Neutrophil (primary cell): ENCODE measurements around the gene VMO1.

Experiments used
- H3K27ac ChIP-seq: fragments of 200-600 bp; sonication (generic); 2 replicates; pipeline ENCODE4 v1.5.1; 2016; ENCODE audit warnings: mild to moderate bottlenecking, moderate library complexity
- H3K27me3 ChIP-seq: fragments of 200-600 bp; sonication (generic); 2 replicates; pipeline ENCODE4 v1.6.0; 2016; ENCODE audit warnings: mild to moderate bottlenecking
- H3K36me3 ChIP-seq: fragments of 200-600 bp; sonication (generic); 2 replicates; pipeline ENCODE4 v1.5.1; 2017
- H3K4me1 ChIP-seq, 2 experiments: fragments of 200-600 bp in 1 of 2; sonication (generic) in 1 of 2; 1 replicate in 1 of 2; 2 replicates in 1 of 2; pipeline versions ENCODE4 v1.5.1 to v1.6.1; 2013 to 2016; ENCODE audit warnings: low read depth in 1 of 2, low read length in 1 of 2, mild to moderate bottlenecking in 1 of 2, moderate library complexity in 1 of 2; ENCODE audit not compliant: control insufficient read depth in 1 of 2, insufficient read depth in 1 of 2
- H3K4me3 ChIP-seq, 2 experiments: fragments of 200-600 bp in 1 of 2; sonication (generic) in 1 of 2; 1 replicate in 1 of 2; 2 replicates in 1 of 2; pipeline ENCODE4 v1.5.1; 2013 to 2016; ENCODE audit warnings: low read depth in 1 of 2, low read length in 1 of 2, mild to moderate bottlenecking in 1 of 2, moderate library complexity in 1 of 2
- H3K9me3 ChIP-seq: fragments of 200-600 bp; sonication (generic); 2 replicates; pipeline ENCODE4 v1.5.1; 2016
- TF ChIP-seq, protein P1 (sequence below): fragments of 200-600 bp; sonication (generic); IDR thresholded peaks from 2 replicates; pipeline ENCODE4 v1.5.1; 2016; ENCODE audit warnings: antibody characterized with exemption

VMO1 gene

DNA sequence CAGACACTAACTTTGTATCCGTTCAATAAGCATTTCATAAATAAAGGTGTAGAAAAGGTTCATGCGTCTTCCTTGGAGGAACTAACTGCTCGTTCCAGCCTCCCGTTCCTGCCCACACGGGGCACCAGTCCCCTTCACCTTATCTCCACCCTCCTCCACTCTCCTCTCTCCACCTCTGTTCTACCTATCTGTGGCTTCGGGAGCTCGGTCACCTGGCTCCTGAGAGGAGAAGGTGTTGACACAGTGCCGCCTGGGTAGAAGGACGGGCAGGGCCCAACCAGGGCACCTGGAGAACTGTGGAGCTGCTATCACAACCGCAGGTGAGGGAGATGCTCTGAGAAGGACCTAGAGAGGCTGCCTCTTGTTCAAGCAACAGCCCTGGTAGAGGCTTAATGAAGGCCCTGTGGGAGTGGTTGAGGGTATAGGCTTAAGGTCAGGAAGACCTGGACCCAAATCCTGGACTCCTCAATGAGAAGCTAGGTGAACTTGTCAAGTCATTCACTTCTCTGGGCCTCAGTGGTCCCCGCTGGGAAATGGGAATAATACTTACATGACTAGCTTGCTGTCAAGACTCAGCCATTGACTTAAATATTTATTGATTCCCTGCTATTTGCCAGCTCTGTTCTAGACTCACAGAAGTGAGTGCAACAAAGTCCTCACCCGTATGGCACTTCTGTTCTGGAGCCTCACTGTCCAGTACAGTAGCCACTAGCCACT lies 37.4 kb upstream of the VMO1 start:
- Histone ChIP-seq H3K27ac (no peak overlapping the region), H3K4me1 (no peaks in the 10 kb centered on the region), H3K4me3 (no peak overlapping the region), H3K9me3 (no peaks in the 10 kb centered on the region), H3K27me3 (peaks cover 4% of the 10 kb centered on the region), H3K36me3 (no peaks in the 10 kb centered on the region)
- TF ChIP-seq, protein P1, sequence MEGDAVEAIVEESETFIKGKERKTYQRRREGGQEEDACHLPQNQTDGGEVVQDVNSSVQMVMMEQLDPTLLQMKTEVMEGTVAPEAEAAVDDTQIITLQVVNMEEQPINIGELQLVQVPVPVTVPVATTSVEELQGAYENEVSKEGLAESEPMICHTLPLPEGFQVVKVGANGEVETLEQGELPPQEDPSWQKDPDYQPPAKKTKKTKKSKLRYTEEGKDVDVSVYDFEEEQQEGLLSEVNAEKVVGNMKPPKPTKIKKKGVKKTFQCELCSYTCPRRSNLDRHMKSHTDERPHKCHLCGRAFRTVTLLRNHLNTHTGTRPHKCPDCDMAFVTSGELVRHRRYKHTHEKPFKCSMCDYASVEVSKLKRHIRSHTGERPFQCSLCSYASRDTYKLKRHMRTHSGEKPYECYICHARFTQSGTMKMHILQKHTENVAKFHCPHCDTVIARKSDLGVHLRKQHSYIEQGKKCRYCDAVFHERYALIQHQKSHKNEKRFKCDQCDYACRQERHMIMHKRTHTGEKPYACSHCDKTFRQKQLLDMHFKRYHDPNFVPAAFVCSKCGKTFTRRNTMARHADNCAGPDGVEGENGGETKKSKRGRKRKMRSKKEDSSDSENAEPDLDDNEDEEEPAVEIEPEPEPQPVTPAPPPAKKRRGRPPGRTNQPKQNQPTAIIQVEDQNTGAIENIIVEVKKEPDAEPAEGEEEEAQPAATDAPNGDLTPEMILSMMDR, result no peak

DNA sequence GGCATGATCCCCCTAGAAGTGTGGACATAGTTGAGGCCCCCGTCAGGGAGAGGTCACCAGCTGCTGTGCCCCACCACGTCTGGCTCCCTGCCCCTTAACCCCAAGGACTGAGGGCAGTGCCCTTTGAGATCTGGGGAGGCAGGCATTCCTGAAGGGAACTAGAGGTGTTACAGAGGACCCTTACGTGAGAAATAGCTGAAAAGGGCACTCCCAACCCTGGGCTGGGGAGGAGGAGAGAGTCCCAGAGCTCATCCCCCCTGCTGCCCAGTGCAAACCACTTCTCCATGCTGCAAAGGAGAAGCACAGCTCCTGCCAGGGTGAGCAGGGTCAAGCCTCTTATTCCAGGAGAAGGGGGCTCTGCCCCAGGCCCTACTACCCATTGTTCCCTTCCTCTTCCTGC lies 36.7 kb upstream of the VMO1 start:
- Histone ChIP-seq H3K36me3 (no peaks in the 10 kb centered on the region), H3K4me3 (no peak overlapping the region), H3K4me1 (no peaks in the 10 kb centered on the region), H3K27me3 (peaks cover 4% of the 10 kb centered on the region), H3K27ac (no peak overlapping the region), H3K9me3 (no peaks in the 10 kb centered on the region)
- TF ChIP-seq, protein P1, result no peak

DNA sequence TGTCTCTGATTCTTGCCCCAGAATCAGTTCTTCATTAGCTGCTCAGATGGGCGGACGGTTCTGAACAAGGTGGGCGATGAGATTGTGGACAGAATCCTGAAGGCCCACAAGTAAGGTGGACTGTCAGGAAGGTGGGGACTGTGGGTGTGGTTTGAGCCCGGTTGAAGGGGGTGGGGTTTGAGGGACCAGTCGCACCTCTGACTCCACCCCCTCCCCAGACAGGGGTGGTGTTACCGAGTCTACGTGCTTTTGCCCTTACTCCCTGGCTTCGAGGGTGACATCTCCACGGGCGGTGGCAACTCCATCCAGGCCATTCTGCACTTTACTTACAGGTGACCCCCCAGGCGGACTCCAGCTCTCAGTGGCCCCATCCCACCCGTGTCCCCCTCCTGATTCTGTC lies 32.1 kb upstream of the VMO1 start:
- Histone ChIP-seq H3K27me3 (peaks cover 17% of the 10 kb centered on the region), H3K9me3 (no peaks in the 10 kb centered on the region), H3K4me3 (no peak overlapping the region), H3K36me3 (no peaks in the 10 kb centered on the region), H3K4me1 (no peaks in the 10 kb centered on the region), H3K27ac (no peak overlapping the region)
- TF ChIP-seq, protein P1, result no peak

DNA sequence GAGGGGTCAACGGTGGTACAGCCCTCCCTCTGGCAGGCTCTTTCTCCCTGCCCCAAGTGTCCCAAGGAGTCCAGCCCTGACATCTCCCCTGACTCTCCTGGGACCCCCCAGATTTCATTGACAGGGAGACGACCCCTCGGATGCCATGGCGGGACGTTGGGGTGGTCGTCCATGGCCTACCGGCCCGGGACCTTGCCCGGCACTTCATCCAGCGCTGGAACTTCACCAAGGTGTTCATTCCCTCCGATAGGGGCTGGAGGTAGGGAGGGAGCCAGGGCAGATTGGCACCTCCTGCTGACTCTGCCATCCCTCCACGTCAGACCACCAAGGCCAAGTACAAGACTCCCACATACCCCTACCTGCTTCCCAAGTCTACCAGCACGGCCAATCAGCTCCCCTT lies 30.7 kb upstream of the VMO1 start:
- H3K27ac ChIP-seq, result no peak overlapping the region
- H3K4me1 ChIP-seq, result no peaks in the 10 kb centered on the region
- TF ChIP-seq, protein P1, result no peak
- no peaks in the 10 kb centered on the region for H3K9me3 ChIP-seq
- peaks cover 32% of the 10 kb centered on the region for H3K27me3 ChIP-seq
- H3K36me3 ChIP-seq, result no peaks in the 10 kb centered on the region
- H3K4me3 ChIP-seq, result no peak overlapping the region

DNA sequence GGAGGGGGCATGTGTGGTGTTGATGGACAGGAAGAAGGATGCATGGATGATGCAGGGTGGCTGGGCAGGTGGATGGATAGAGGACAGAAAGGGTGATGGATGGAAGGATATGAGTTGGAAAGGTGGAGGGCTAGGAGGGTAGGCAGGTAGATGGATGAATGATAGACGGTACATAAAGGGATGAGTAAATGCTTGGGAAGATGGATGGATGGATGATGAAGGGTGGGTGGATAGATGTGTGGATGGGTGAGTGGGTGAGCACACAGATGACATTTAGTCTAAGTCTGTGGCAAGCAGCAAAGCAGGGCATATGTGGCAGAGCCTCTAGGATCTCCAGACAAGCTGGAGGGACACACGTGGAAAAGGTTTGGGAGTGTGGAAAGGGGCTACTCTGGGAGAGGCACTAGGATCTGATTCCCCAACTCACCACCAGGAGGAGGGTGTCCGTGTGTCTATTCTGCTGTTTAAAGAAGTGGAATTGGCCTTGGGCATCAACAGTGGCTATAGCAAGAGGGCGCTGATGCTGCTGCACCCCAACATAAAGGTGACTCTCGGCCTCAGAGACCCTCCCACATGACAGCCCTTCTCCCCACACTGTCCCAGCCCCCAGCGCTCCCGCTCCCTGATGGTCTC lies 29.0 kb upstream of the VMO1 start:
- Histone ChIP-seq H3K27ac (no peak overlapping the region), H3K4me3 (no peak overlapping the region), H3K36me3 (no peaks in the 10 kb centered on the region), H3K4me1 (no peaks in the 10 kb centered on the region), H3K27me3 (peaks cover 39% of the 10 kb centered on the region), H3K9me3 (no peaks in the 10 kb centered on the region)
- TF ChIP-seq, protein P1, result no peak
